Osteoblast (primary cell): ENCODE measurements around the gene NIP7. TPM values are rescaled to one million over a fixed set of nuclear protein-coding genes. Genes with fewer than 3 reads are reported as not detected.

Experiments
- DNase-seq: peaks from one replicate; pipeline ENCODE4 v3.0.0; 2011; ENCODE audit warnings: low spot score, mixed read lengths; ENCODE audit not compliant: insufficient read length; ENCODE audit errors: missing footprints
- H2AFZ ChIP-seq: 2 replicates; pipeline ENCODE4 v1.6.0; 2011; ENCODE audit warnings: mild to moderate bottlenecking, low read length
- H3K27ac ChIP-seq: 2 replicates; pipeline ENCODE4 v1.5.1; 2011; ENCODE audit warnings: mild to moderate bottlenecking, low read depth, low read length, moderate library complexity
- H3K27me3 ChIP-seq: 2 replicates; pipeline ENCODE4 v1.6.0; 2012; ENCODE audit warnings: mild to moderate bottlenecking, control low read depth, inconsistent platforms, low read length, moderate library complexity; ENCODE audit not compliant: insufficient read depth
- H3K36me3 ChIP-seq: 2 replicates; pipeline ENCODE4 v1.5.1; 2011; ENCODE audit warnings: mild to moderate bottlenecking, low read length, control low read depth, moderate library complexity; ENCODE audit not compliant: insufficient read depth
- H3K4me1 ChIP-seq: 2 replicates; pipeline ENCODE4 v1.5.1; 2011; ENCODE audit warnings: mild to moderate bottlenecking, low read length, control low read depth, moderate library complexity; ENCODE audit not compliant: insufficient read depth
- H3K4me2 ChIP-seq: 2 replicates; pipeline ENCODE4 v1.6.0; 2011; ENCODE audit warnings: mild to moderate bottlenecking, low read length; ENCODE audit not compliant: insufficient read depth
- H3K4me3 ChIP-seq: fragments of 200-600 bp; sonication (generic); 3 replicates; pipeline ENCODE4 v1.5.1; 2012; ENCODE audit warnings: mild to moderate bottlenecking, low read length, inconsistent platforms; ENCODE audit not compliant: insufficient read depth
- H3K79me2 ChIP-seq: 2 replicates; pipeline ENCODE4 v1.6.0; 2012; ENCODE audit warnings: mild to moderate bottlenecking, low read length, control low read depth, inconsistent platforms; ENCODE audit not compliant: insufficient read depth
- H3K9me3 ChIP-seq: 2 replicates; pipeline ENCODE4 v1.5.1; 2011; ENCODE audit warnings: low read depth, low read length, control low read depth
- H4K20me1 ChIP-seq: 2 replicates; pipeline ENCODE4 v1.6.0; 2012; ENCODE audit warnings: mild to moderate bottlenecking, low read length, control low read depth; ENCODE audit not compliant: insufficient read depth
- total RNA-seq: library from RNA; depleted of rRNA; stranded (reverse); fragments of >200 nt; gene quantifications from 2 replicates; pipeline ENCODE4 v1.2.3, GENCODE V29; 2012
- TF ChIP-seq, protein P1 (sequence below): IDR thresholded peaks from 2 replicates; pipeline ENCODE4 v1.5.1; 2011; ENCODE audit warnings: mild to moderate bottlenecking, low read depth, low read length, moderate library complexity; ENCODE audit errors: extremely low read depth

NIP7 gene
- total RNA-seq, 1 donor: 22.8 TPM

DNA sequence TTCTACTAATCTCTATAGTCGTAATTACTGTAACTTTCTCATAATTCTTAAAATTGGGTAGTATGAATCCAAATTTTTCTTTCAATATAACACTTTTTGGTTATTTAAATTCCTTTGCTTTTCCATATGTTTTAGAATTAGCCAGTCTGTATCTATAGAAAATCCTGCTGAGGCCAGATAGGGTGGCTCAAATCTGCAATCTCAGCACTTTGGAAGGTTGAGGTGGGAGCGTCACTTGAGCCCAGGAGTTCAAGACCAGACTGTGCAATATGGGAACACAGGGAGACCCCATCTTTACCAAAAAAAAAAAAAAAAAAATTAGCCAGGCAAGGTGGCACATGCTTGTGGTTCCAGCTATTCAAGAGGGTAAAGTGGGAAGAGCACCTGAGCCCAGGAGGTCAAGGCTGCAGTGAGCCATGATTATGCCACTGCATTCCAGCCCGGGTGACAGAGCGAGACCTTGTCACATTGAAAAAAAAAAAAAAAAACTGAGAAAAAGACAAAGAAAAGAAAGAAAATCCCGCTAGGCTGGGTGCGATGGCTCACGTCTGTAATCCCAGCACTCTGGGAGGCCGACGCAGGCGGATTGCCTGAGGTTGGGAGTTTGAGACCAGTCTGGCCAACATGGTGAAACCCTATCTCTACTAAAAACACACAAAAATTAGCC lies 37.0 kb downstream of the NIP7 start:
- no peak overlapping the region for H2AFZ ChIP-seq
- peaks cover 21% of the 10 kb centered on the region for H3K79me2 ChIP-seq
- H3K36me3 ChIP-seq: peaks cover 44% of the 10 kb centered on the region
- H3K4me2 ChIP-seq: no peak overlapping the region
- no peak overlapping the region for H3K4me3 ChIP-seq
- peaks cover 3% of the 10 kb centered on the region for H3K4me1 ChIP-seq
- TF ChIP-seq, protein P1, sequence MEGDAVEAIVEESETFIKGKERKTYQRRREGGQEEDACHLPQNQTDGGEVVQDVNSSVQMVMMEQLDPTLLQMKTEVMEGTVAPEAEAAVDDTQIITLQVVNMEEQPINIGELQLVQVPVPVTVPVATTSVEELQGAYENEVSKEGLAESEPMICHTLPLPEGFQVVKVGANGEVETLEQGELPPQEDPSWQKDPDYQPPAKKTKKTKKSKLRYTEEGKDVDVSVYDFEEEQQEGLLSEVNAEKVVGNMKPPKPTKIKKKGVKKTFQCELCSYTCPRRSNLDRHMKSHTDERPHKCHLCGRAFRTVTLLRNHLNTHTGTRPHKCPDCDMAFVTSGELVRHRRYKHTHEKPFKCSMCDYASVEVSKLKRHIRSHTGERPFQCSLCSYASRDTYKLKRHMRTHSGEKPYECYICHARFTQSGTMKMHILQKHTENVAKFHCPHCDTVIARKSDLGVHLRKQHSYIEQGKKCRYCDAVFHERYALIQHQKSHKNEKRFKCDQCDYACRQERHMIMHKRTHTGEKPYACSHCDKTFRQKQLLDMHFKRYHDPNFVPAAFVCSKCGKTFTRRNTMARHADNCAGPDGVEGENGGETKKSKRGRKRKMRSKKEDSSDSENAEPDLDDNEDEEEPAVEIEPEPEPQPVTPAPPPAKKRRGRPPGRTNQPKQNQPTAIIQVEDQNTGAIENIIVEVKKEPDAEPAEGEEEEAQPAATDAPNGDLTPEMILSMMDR: no peak
- no peak overlapping the region for H3K27ac ChIP-seq
- peaks cover 8% of the 10 kb centered on the region for H4K20me1 ChIP-seq
- no peak for DNase-seq
- H3K9me3 ChIP-seq: no peaks in the 10 kb centered on the region
- H3K27me3 ChIP-seq: no peaks in the 10 kb centered on the region

DNA sequence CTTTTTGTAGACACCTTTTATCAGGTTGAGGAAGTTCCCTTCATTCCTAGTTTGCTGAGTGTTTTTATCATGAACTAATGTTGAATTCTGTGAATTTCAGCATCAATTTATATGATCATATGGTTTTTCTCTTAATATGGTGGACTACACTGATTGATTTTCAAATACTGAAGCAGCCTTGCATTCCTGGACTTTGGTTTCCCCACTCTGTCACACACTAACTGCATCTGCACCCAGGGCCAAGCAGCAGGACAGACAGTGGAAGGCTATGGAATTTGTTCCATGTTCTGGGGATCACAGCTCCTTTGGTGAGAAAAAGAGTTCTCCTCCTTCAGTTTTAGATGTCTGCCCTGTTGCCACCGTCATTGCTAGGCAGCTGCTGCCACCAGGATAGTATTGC lies 38.5 kb downstream of the NIP7 start:
- Histone ChIP-seq H3K4me2 (no peak overlapping the region), H3K4me3 (no peak overlapping the region), H3K79me2 (peaks cover 28% of the 10 kb centered on the region), H3K27ac (no peak overlapping the region), H3K27me3 (no peaks in the 10 kb centered on the region), H4K20me1 (peaks cover 5% of the 10 kb centered on the region), H3K36me3 (peaks cover 49% of the 10 kb centered on the region), H2AFZ (no peak overlapping the region), H3K9me3 (no peaks in the 10 kb centered on the region), H3K4me1 (peaks cover 3% of the 10 kb centered on the region)
- TF ChIP-seq, protein P1: no peak
- DNase-seq: no peak

DNA sequence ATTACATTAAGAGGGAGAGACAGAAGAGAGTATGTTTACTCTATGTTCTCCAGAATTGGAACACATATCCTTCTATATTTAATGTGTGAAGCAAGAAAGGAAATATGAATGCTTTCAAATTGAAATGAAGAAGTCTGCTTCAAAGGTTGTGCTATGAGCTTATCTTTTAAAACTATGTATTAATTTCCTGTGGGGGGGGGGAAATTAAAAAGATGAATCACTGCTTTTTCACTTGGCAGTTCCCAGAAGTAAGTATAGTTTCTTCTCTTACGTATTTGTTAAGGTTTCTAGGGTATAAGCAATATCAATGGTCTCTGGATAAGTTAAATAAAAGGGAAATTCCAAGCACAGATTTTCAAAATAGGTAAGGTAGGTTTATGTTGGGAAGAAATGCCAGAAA lies 39.2 kb downstream of the NIP7 start:
- H2AFZ ChIP-seq: no peak overlapping the region
- peaks cover 29% of the 10 kb centered on the region for H3K79me2 ChIP-seq
- no peak overlapping the region for H3K4me2 ChIP-seq
- no peak overlapping the region for H3K4me3 ChIP-seq
- no peaks in the 10 kb centered on the region for H3K9me3 ChIP-seq
- peak overlapping the region; percentile 45 for H3K27ac ChIP-seq
- no peak for DNase-seq
- H4K20me1 ChIP-seq: peaks cover 3% of the 10 kb centered on the region
- H3K4me1 ChIP-seq: peaks cover 3% of the 10 kb centered on the region
- H3K27me3 ChIP-seq: no peaks in the 10 kb centered on the region
- H3K36me3 ChIP-seq: peaks cover 54% of the 10 kb centered on the region
- TF ChIP-seq, protein P1: no peak

DNA sequence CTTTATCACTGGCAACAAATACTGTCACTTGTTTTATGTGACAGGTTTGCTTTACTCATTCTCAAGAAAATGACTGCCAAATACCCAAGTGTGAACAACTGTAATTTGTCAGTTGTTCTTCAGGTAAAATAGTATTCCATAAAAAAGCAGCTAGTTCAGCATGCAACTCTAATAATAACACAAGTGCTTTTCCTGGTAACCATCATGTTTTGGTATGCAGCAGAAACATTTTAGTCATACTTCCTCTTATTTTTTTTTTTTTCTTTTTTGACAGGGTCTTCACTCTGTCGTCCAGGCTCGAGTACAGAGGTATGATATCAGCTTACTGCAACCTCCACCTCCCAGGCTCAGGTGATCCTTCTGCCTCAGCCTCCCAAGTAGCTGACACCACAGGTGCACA lies 41.7 kb downstream of the NIP7 start:
- Histone ChIP-seq H4K20me1 (peaks cover 6% of the 10 kb centered on the region), H3K4me1 (peaks cover 15% of the 10 kb centered on the region), H3K36me3 (peaks cover 54% of the 10 kb centered on the region), H3K79me2 (peaks cover 48% of the 10 kb centered on the region), H3K27ac (no peak overlapping the region), H3K27me3 (no peaks in the 10 kb centered on the region), H2AFZ (no peak overlapping the region), H3K4me2 (no peak overlapping the region), H3K9me3 (no peaks in the 10 kb centered on the region), H3K4me3 (no peak overlapping the region)
- TF ChIP-seq, protein P1: no peak
- no peak for DNase-seq
